Measurements from ENCODE around the gene DELE1.

- TF ChIP-seq CTCF (IDR thresholded peaks at IDR 0.05) (no peak), POLR2A (IDR thresholded peaks at IDR 0.05) (peak in 1 of 2 donors; percentile 55)
These were observed 45.4 kb upstream of the DELE1 start, which contains the start of gene PCDH1 for GRCh38 chr5:141878186-141878710.

Data from heart left ventricle (tissue), 13 donors.